ENCODE measurements around the gene MAPKAPK2. TPM values are rescaled to one million over a fixed set of nuclear protein-coding genes. Genes with fewer than 3 reads are reported as not detected.
"Not testable (repeated sequence)": the region's sequence is repeated elsewhere in the genome, so short reads cannot be mapped to it uniquely, and the experiment has no call there.

The MAPKAPK2 gene
- total RNA-seq, 1 donor from 2014 or later = 87.9 TPM

- no peaks in the 10 kb centered on the region for H3K36me3 Mint-ChIP-seq (ENCODE audit: low read depth)
- no peak overlapping the region for H3K4me3 Mint-ChIP-seq (ENCODE audit: unreplicated experiment)
- no peaks in the 10 kb centered on the region for H3K4me1 Mint-ChIP-seq (ENCODE audit: low read depth)
- no peaks in the 10 kb centered on the region for H3K9me3 Mint-ChIP-seq (ENCODE audit: low read depth)
- H3K27ac Mint-ChIP-seq (ENCODE audit: unreplicated experiment) = no peak overlapping the region
- no peak for DNase-seq (ENCODE audit: low spot score)
- no peak for TF ChIP-seq CTCF (IDR thresholded peaks at IDR 0.05)
- peaks cover 33% of the 10 kb centered on the region for H3K27me3 Mint-ChIP-seq (ENCODE audit: low read depth)
These were observed 89.4 kb downstream of the MAPKAPK2 start for GRCh38 chr1:206774093-206774492.

DNA sequence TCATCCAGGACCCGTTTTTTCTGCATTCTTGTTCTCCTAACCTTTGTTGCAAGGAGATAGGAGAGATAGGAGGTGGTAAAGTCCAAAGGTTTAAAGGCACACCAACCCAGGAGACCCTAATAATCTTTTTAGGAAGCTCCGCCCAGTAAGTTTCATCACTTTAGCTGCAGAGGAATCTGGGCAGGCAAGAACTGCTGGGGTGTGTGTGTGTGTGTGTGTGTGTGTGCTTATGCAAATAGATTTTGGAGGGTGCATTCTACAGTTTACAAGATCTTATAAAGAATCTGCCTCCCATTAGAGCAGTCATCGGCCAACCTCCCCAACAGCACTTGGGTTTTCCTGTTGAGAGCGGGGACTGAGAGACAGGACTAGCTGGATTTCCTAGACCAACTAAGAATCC lies 91.5 kb downstream of the MAPKAPK2 start:
- no peak for DNase-seq (ENCODE audit: low spot score)

DNA sequence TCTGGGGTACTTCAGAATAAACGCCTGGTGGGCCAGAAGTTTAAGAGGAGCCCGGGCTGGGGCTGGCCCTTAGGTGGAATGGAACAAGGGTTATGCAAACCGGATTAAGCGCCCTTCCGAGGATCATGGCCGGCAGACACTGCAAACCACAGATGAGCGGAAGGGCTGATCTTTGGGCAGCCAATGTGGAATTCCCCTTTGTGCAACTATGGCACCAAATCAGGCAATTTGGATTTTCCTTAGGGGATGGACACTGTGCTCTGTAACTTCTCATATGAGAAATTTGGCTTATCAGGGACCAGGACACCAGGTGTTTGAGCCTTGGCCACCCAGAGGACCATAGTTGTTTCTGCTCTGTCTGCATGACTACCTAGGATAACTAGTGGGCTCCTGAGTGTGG lies 93.3 kb downstream of the MAPKAPK2 start:
- H3K27ac Mint-ChIP-seq (ENCODE audit: unreplicated experiment) = no peak overlapping the region
- H3K4me3 Mint-ChIP-seq (ENCODE audit: unreplicated experiment) = no peak overlapping the region
- H3K36me3 Mint-ChIP-seq (ENCODE audit: low read depth) = no peaks in the 10 kb centered on the region
- no peak for TF ChIP-seq CTCF (IDR thresholded peaks at IDR 0.05)
- no peaks in the 10 kb centered on the region for H3K9me3 Mint-ChIP-seq (ENCODE audit: low read depth)
- no peaks in the 10 kb centered on the region for H3K4me1 Mint-ChIP-seq (ENCODE audit: low read depth)
- peaks cover 16% of the 10 kb centered on the region for H3K27me3 Mint-ChIP-seq (ENCODE audit: low read depth)
- DNase-seq (ENCODE audit: low spot score) = no peak

More for the DNA sequence above, 91.5 kb downstream of the MAPKAPK2 start:
- no peak overlapping the region for H3K4me3 Mint-ChIP-seq (ENCODE audit: unreplicated experiment)
- no peaks in the 10 kb centered on the region for H3K4me1 Mint-ChIP-seq (ENCODE audit: low read depth)
- peaks cover 28% of the 10 kb centered on the region for H3K27me3 Mint-ChIP-seq (ENCODE audit: low read depth)
- no peaks in the 10 kb centered on the region for H3K36me3 Mint-ChIP-seq (ENCODE audit: low read depth)
- H3K27ac Mint-ChIP-seq (ENCODE audit: unreplicated experiment) = no peak overlapping the region
- H3K9me3 Mint-ChIP-seq (ENCODE audit: low read depth) = no peaks in the 10 kb centered on the region
- no peak for TF ChIP-seq CTCF (IDR thresholded peaks at IDR 0.05)

DNA sequence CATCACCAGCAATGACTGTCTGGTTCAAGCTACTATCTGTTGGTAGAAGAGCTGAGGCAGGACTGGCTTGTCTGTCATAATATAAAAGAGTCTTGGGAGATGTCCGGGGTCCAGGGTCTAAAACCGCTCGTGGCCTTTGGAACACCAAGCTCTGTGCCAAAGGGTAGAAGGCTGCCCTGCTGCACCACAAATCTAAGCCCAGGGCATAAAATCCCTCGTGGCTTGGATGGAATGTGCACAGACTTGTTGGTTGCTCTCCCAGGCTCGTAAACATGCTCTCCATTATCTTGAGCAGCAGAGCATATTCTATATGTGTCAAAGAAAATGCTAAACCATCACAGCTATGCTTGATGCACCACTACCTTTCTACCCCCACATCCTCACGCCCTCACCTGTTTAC lies 94.2 kb downstream of the MAPKAPK2 start:
- not testable (repeated sequence) for DNase-seq (ENCODE audit: low spot score); H3K4me1 Mint-ChIP-seq (ENCODE audit: low read depth); H3K4me3 Mint-ChIP-seq (ENCODE audit: unreplicated experiment); H3K9me3 Mint-ChIP-seq (ENCODE audit: low read depth); H3K27ac Mint-ChIP-seq (ENCODE audit: unreplicated experiment); H3K36me3 Mint-ChIP-seq (ENCODE audit: low read depth)
- H3K27me3 Mint-ChIP-seq (ENCODE audit: low read depth) = peaks cover 14% of the 10 kb centered on the region

GRCh38 chr1:206779638-206780037 lies 94.9 kb downstream of the MAPKAPK2 start:
- H3K4me3 Mint-ChIP-seq (ENCODE audit: unreplicated experiment) = no peak overlapping the region
- H3K9me3 Mint-ChIP-seq (ENCODE audit: low read depth) = no peaks in the 10 kb centered on the region
- no peak for TF ChIP-seq CTCF (IDR thresholded peaks at IDR 0.05)
- no peaks in the 10 kb centered on the region for H3K36me3 Mint-ChIP-seq (ENCODE audit: low read depth)
- H3K27me3 Mint-ChIP-seq (ENCODE audit: low read depth) = peaks cover 8% of the 10 kb centered on the region
- DNase-seq (ENCODE audit: low spot score) = no peak
- no peaks in the 10 kb centered on the region for H3K4me1 Mint-ChIP-seq (ENCODE audit: low read depth)
- H3K27ac Mint-ChIP-seq (ENCODE audit: unreplicated experiment) = no peak overlapping the region

- Mint-ChIP-seq H3K27me3 (ENCODE audit: low read depth) (no peaks in the 10 kb centered on the region), H3K27ac (ENCODE audit: unreplicated experiment) (no peak overlapping the region), H3K4me3 (ENCODE audit: unreplicated experiment) (no peak overlapping the region), H3K36me3 (ENCODE audit: low read depth) (no peaks in the 10 kb centered on the region), H3K9me3 (ENCODE audit: low read depth) (no peaks in the 10 kb centered on the region), H3K4me1 (ENCODE audit: low read depth) (peaks cover 4% of the 10 kb centered on the region)
- no peak for TF ChIP-seq CTCF (IDR thresholded peaks at IDR 0.05)
- no peak for DNase-seq (ENCODE audit: low spot score)
These were observed 97.7 kb downstream of the MAPKAPK2 start for GRCh38 chr1:206782448-206782847.

Data from chondrocyte (in vitro differentiated cells).